Activated naive CD8-positive, alpha-beta T cell treated with anti-CD3 and anti-CD28 coated beads, Interleukin-2, amount 10 ng/mL, durations not matched to agents 7 days and 5 days (primary cell): ENCODE measurements around the gene NPAS3. TPM values are rescaled to one million over a fixed set of nuclear protein-coding genes. Genes with fewer than 3 reads are reported as not detected.

Experiments
- ATAC-seq: fragments of 150-1000 bp; cut with Tn5 transposase; one replicate; pipeline ENCODE4 v1.10.0; 2021; ENCODE audit warnings: low read depth, moderate library complexity
- POLR2A ChIA-PET: fragments of 350-600 bp; sonication (Branson Sonifier 250); formaldehyde crosslinking; loops from one replicate; lab custom pipeline; 2021; ENCODE audit warnings: antibody characterized with exemption; lab: Charles Lee
- DNase-seq: peaks from one replicate; pipeline ENCODE4 v3.0.0; 2021
- H3K27ac Mint-ChIP-seq: one replicate; pipeline ENCODE4 v1.8.0; 2022; ENCODE audit warnings: mild to moderate bottlenecking, mixed read lengths
- H3K27me3 Mint-ChIP-seq: one replicate; pipeline ENCODE4 v1.8.0; 2022; ENCODE audit warnings: mild to moderate bottlenecking, moderate library complexity, mixed read lengths
- H3K36me3 Mint-ChIP-seq: one replicate; pipeline ENCODE4 v1.8.0; 2021; ENCODE audit warnings: mild to moderate bottlenecking, mixed read lengths
- H3K4me1 Mint-ChIP-seq: one replicate; pipeline ENCODE4 v1.8.0; 2021; ENCODE audit warnings: mixed read lengths
- H3K4me3 Mint-ChIP-seq: one replicate; pipeline ENCODE4 v1.8.0; 2022; ENCODE audit warnings: mild to moderate bottlenecking, moderate library complexity, mixed read lengths
- H3K9me3 Mint-ChIP-seq: one replicate; pipeline ENCODE4 v1.8.0; 2021; ENCODE audit warnings: mixed read lengths
- total RNA-seq, 2 experiments: library from RNA; stranded (reverse); gene quantifications; one replicate each; pipeline ENCODE4 v1.2.3, GENCODE V29; 2021

Gene NPAS3
- total RNA-seq, 2 experiments from 2014 or later: not detected

GRCh38 chr14:33736299-33736825, 797.7 kb downstream of the NPAS3 start:
- no peak for DNase-seq
- ATAC-seq: no peak
- no peak overlapping the region for H3K27ac Mint-ChIP-seq

GRCh38 chr14:33736979-33737378, 798.3 kb downstream of the NPAS3 start:
- no peak for DNase-seq

More at GRCh38 chr14:33736299-33736825, 797.7 kb downstream of the NPAS3 start:
- H3K27me3 Mint-ChIP-seq: no peaks in the 10 kb centered on the region
- H3K36me3 Mint-ChIP-seq: no peaks in the 10 kb centered on the region
- H3K4me3 Mint-ChIP-seq: no peak overlapping the region
- H3K4me1 Mint-ChIP-seq: no peaks in the 10 kb centered on the region
- H3K9me3 Mint-ChIP-seq: no peaks in the 10 kb centered on the region
- POLR2A ChIA-PET: no interaction called here

GRCh38 chr14:33737446-33737845, 798.8 kb downstream of the NPAS3 start:
- H3K4me3 Mint-ChIP-seq: no peak overlapping the region
- no peaks in the 10 kb centered on the region for H3K9me3 Mint-ChIP-seq
- ATAC-seq: no peak
- H3K27ac Mint-ChIP-seq: no peak overlapping the region
- DNase-seq: no peak
- H3K36me3 Mint-ChIP-seq: no peaks in the 10 kb centered on the region
- H3K27me3 Mint-ChIP-seq: no peaks in the 10 kb centered on the region
- H3K4me1 Mint-ChIP-seq: no peaks in the 10 kb centered on the region
- POLR2A ChIA-PET: no interaction called here

More at GRCh38 chr14:33736979-33737378, 798.3 kb downstream of the NPAS3 start:
- H3K27me3 Mint-ChIP-seq: no peaks in the 10 kb centered on the region
- no peaks in the 10 kb centered on the region for H3K4me1 Mint-ChIP-seq
- no peaks in the 10 kb centered on the region for H3K9me3 Mint-ChIP-seq
- no peaks in the 10 kb centered on the region for H3K36me3 Mint-ChIP-seq
- no peak overlapping the region for H3K4me3 Mint-ChIP-seq
- no peak for ATAC-seq
- H3K27ac Mint-ChIP-seq: no peak overlapping the region
- POLR2A ChIA-PET: no interaction called here

- no peaks in the 10 kb centered on the region for H3K36me3 Mint-ChIP-seq
- no peak overlapping the region for H3K4me3 Mint-ChIP-seq
- H3K9me3 Mint-ChIP-seq: no peaks in the 10 kb centered on the region
- ATAC-seq (no peak), DNase-seq (no peak)
- H3K4me1 Mint-ChIP-seq: no peaks in the 10 kb centered on the region
- POLR2A ChIA-PET: no interaction called here
- no peak overlapping the region for H3K27ac Mint-ChIP-seq
- no peaks in the 10 kb centered on the region for H3K27me3 Mint-ChIP-seq
Measured at GRCh38 chr14:33738029-33738428, 799.4 kb downstream of the NPAS3 start.

GRCh38 chr14:33738491-33738890, 799.8 kb downstream of the NPAS3 start:
- Mint-ChIP-seq H3K27ac (no peak overlapping the region), H3K4me3 (no peak overlapping the region), H3K36me3 (no peaks in the 10 kb centered on the region), H3K4me1 (no peaks in the 10 kb centered on the region), H3K27me3 (no peaks in the 10 kb centered on the region), H3K9me3 (no peaks in the 10 kb centered on the region)
- ATAC-seq (no peak), DNase-seq (no peak)
- POLR2A ChIA-PET: no interaction called here

- no peaks in the 10 kb centered on the region for H3K9me3 Mint-ChIP-seq
- ATAC-seq: no peak
- no peak overlapping the region for H3K27ac Mint-ChIP-seq
- POLR2A ChIA-PET: no interaction called here
- DNase-seq: no peak
- H3K36me3 Mint-ChIP-seq: no peaks in the 10 kb centered on the region
- no peak overlapping the region for H3K4me3 Mint-ChIP-seq
- H3K27me3 Mint-ChIP-seq: no peaks in the 10 kb centered on the region
- no peaks in the 10 kb centered on the region for H3K4me1 Mint-ChIP-seq
Measured at GRCh38 chr14:33740531-33740930, 801.9 kb downstream of the NPAS3 start.

GRCh38 chr14:33742166-33742565, 803.5 kb downstream of the NPAS3 start:
- Mint-ChIP-seq H3K27me3 (no peaks in the 10 kb centered on the region), H3K9me3 (no peaks in the 10 kb centered on the region), H3K27ac (no peak overlapping the region), H3K36me3 (no peaks in the 10 kb centered on the region), H3K4me3 (no peak overlapping the region), H3K4me1 (no peaks in the 10 kb centered on the region)
- DNase-seq (no peak), ATAC-seq (no peak)
- POLR2A ChIA-PET: no interaction called here

GRCh38 chr14:33745163-33745562, 806.5 kb downstream of the NPAS3 start:
- H3K27me3 Mint-ChIP-seq: peaks cover 2% of the 10 kb centered on the region
- DNase-seq: no peak
- no peak overlapping the region for H3K27ac Mint-ChIP-seq
- no peak overlapping the region for H3K4me3 Mint-ChIP-seq
- ATAC-seq: no peak
- no peaks in the 10 kb centered on the region for H3K4me1 Mint-ChIP-seq
- POLR2A ChIA-PET: no interaction called here
- no peaks in the 10 kb centered on the region for H3K36me3 Mint-ChIP-seq
- no peaks in the 10 kb centered on the region for H3K9me3 Mint-ChIP-seq

- ATAC-seq (no peak), DNase-seq (no peak)
- Mint-ChIP-seq H3K4me3 (no peak overlapping the region), H3K9me3 (no peaks in the 10 kb centered on the region), H3K27me3 (peaks cover 2% of the 10 kb centered on the region), H3K36me3 (no peaks in the 10 kb centered on the region), H3K27ac (no peak overlapping the region), H3K4me1 (no peaks in the 10 kb centered on the region)
- POLR2A ChIA-PET: no interaction called here
Measured at GRCh38 chr14:33747749-33748148, 809.1 kb downstream of the NPAS3 start.

GRCh38 chr14:33754261-33754660, 815.6 kb downstream of the NPAS3 start:
- DNase-seq (no peak), ATAC-seq (no peak)
- Mint-ChIP-seq H3K4me1 (no peaks in the 10 kb centered on the region), H3K36me3 (no peaks in the 10 kb centered on the region), H3K9me3 (no peaks in the 10 kb centered on the region), H3K27ac (no peak overlapping the region), H3K27me3 (no peaks in the 10 kb centered on the region), H3K4me3 (no peak overlapping the region)
- POLR2A ChIA-PET: no interaction called here

- POLR2A ChIA-PET: no interaction called here
- ATAC-seq (no peak), DNase-seq (no peak)
- Mint-ChIP-seq H3K27me3 (no peaks in the 10 kb centered on the region), H3K9me3 (no peaks in the 10 kb centered on the region), H3K4me1 (no peaks in the 10 kb centered on the region), H3K27ac (no peak overlapping the region), H3K36me3 (no peaks in the 10 kb centered on the region), H3K4me3 (no peak overlapping the region)
Measured at GRCh38 chr14:33755358-33755757, 816.7 kb downstream of the NPAS3 start.

GRCh38 chr14:33756833-33757232, 818.2 kb downstream of the NPAS3 start:
- DNase-seq (no peak), ATAC-seq (no peak)
- no peaks in the 10 kb centered on the region for H3K9me3 Mint-ChIP-seq
- no peaks in the 10 kb centered on the region for H3K4me1 Mint-ChIP-seq
- no peaks in the 10 kb centered on the region for H3K36me3 Mint-ChIP-seq
- POLR2A ChIA-PET: no interaction called here
- no peak overlapping the region for H3K4me3 Mint-ChIP-seq
- no peaks in the 10 kb centered on the region for H3K27me3 Mint-ChIP-seq
- no peak overlapping the region for H3K27ac Mint-ChIP-seq

GRCh38 chr14:33758547-33758946, 819.9 kb downstream of the NPAS3 start:
- H3K27ac Mint-ChIP-seq: no peak overlapping the region
- POLR2A ChIA-PET: no interaction called here
- H3K9me3 Mint-ChIP-seq: no peaks in the 10 kb centered on the region
- DNase-seq (no peak), ATAC-seq (no peak)
- no peaks in the 10 kb centered on the region for H3K27me3 Mint-ChIP-seq
- H3K36me3 Mint-ChIP-seq: no peaks in the 10 kb centered on the region
- no peaks in the 10 kb centered on the region for H3K4me1 Mint-ChIP-seq
- no peak overlapping the region for H3K4me3 Mint-ChIP-seq

GRCh38 chr14:33762161-33762851, 823.6 kb downstream of the NPAS3 start:
- Mint-ChIP-seq H3K4me1 (no peaks in the 10 kb centered on the region), H3K4me3 (no peak overlapping the region), H3K36me3 (no peaks in the 10 kb centered on the region), H3K9me3 (no peaks in the 10 kb centered on the region), H3K27ac (no peak overlapping the region), H3K27me3 (peaks cover 3% of the 10 kb centered on the region)
- DNase-seq (no peak), ATAC-seq (no peak)
- POLR2A ChIA-PET: no interaction called here
